CD4-positive, alpha-beta T cell (primary cell): Measurements from ENCODE around the gene PCYT1A. TPM values are rescaled to one million over a fixed set of nuclear protein-coding genes. Genes with fewer than 3 reads are reported as not detected.
A peak's percentile ranks its signal among the peaks of the same experiment; 100 is the strongest.
"Not testable (repeated sequence)": the region's sequence is repeated elsewhere in the genome, so short reads cannot be mapped to it uniquely, and the experiment has no call there.

Experiments
- ATAC-seq: fragments of 200-7000 bp; cut with Tn5 transposase; one replicate; pipeline ENCODE4 v1.10.0; 2022; ENCODE audit warnings: mild to moderate bottlenecking; ENCODE audit not compliant: poor library complexity
- CTCF ChIA-PET: fragments of 350-600 bp; sonication (Branson Sonifier 250); formaldehyde crosslinking; loops from one replicate; lab custom pipeline; 2021; ENCODE audit warnings: antibody characterized with exemption, inconsistent platforms; lab: Charles Lee
- POLR2A ChIA-PET: fragments of 350-600 bp; sonication (Branson Sonifier 250); formaldehyde crosslinking; loops from one replicate; lab custom pipeline; 2021; ENCODE audit warnings: antibody characterized with exemption, inconsistent platforms; lab: Charles Lee
- DNase-seq, 14 experiments: peaks; one replicate each; pipeline ENCODE4 v3.0.0-alpha.2; 2013 to 2020; ENCODE audit warnings: mixed read lengths in 2 of 14
- H3K27ac ChIP-seq, 2 donors: one replicate each; pipeline versions ENCODE4 v1.5.1 to v1.7.0; 2013; ENCODE audit warnings: low read length in 2 of 2, low read depth in 1 of 2, mild to moderate bottlenecking in 1 of 2
- H3K27me3 ChIP-seq, 2 experiments: 1 replicate in 1 of 2; 2 replicates in 1 of 2; pipeline versions ENCODE4 v1.6.1 to v1.7.0; 2013; ENCODE audit warnings: low read length in 2 of 2, control low read depth in 1 of 2, mild to moderate bottlenecking in 1 of 2, moderate library complexity in 1 of 2; ENCODE audit not compliant: insufficient read depth in 2 of 2, control insufficient read depth in 1 of 2
- H3K36me3 ChIP-seq: one replicate; pipeline ENCODE4 v1.6.1; 2013; ENCODE audit warnings: low read length, control low read depth; ENCODE audit not compliant: insufficient read depth
- H3K4me1 ChIP-seq: one replicate; pipeline ENCODE4 v1.6.1; 2013; ENCODE audit warnings: low read length, control low read depth; ENCODE audit not compliant: insufficient read depth
- H3K4me3 ChIP-seq: one replicate; pipeline ENCODE4 v1.5.1; 2013; ENCODE audit warnings: mild to moderate bottlenecking, low read length, moderate library complexity
- H3K9me3 ChIP-seq, 2 experiments: 1 replicate in 1 of 2; 2 replicates in 1 of 2; pipeline versions ENCODE4 v1.6.1 to v1.7.0; 2013; ENCODE audit warnings: low read length in 2 of 2, mild to moderate bottlenecking in 2 of 2, control low read depth in 1 of 2, moderate library complexity in 1 of 2; ENCODE audit not compliant: control insufficient read depth in 1 of 2, insufficient read depth in 1 of 2
- H3K27ac Mint-ChIP-seq: one replicate; pipeline ENCODE4 v1.8.0; 2020; ENCODE audit warnings: mixed read lengths
- H3K27me3 Mint-ChIP-seq: one replicate; pipeline ENCODE4 v1.8.0; 2021; ENCODE audit warnings: mixed read lengths
- H3K36me3 Mint-ChIP-seq: one replicate; pipeline ENCODE4 v1.8.0; 2021; ENCODE audit warnings: low read depth, mixed read lengths
- H3K4me1 Mint-ChIP-seq: one replicate; pipeline ENCODE4 v1.8.0; 2021; ENCODE audit warnings: low read depth, mixed read lengths
- H3K4me3 Mint-ChIP-seq: one replicate; pipeline ENCODE4 v1.8.0; 2020; ENCODE audit warnings: mild to moderate bottlenecking, mixed read lengths
- H3K9me3 Mint-ChIP-seq: one replicate; pipeline ENCODE4 v1.8.0; 2020; ENCODE audit warnings: mixed read lengths
- CTCF ChIP-seq: fragments of 200-600 bp; IDR thresholded peaks from one replicate; pipeline ENCODE4 v1.8.0; 2022; ENCODE audit warnings: antibody characterized with exemption, mild to moderate bottlenecking
- intact Hi-C, 2 experiments: fragments of 100-400 bp; cut with DNase I in 1 of 2; cut with micrococcal nuclease in 1 of 2; formaldehyde crosslinking; loops; one replicate each; pipeline versions ENCODE4 v1.15.1 to v1.9.0; 2023 to 2025; cut with DNase I, micrococcal nuclease
- total RNA-seq, 174 experiments: library from RNA in 2 of 174; stranded (reverse) in 2 of 174; gene quantifications; one replicate each; pipeline ENCODE4 v1.2.3 and lab custom pipeline; 2021 to 2026

Gene PCYT1A
- total RNA-seq, 2 experiments from 2014 or later, result 49.8 to 54.7 TPM

GRCh38 chr3:196186651-196187573, 100.6 kb downstream of the PCYT1A start:
- Mint-ChIP-seq H3K4me3 (peak overlapping the region; percentile 54), H3K27me3 (no peaks in the 10 kb centered on the region)
- intact Hi-C loops, result loop anchor here in 1 of 2 experiments (10.0 kb wide), 1 partner anchor 192 kb away; no protein-coding TSS in a partner anchor

GRCh38 chr3:196184881-196185280, 102.6 kb downstream of the PCYT1A start:
- Histone ChIP-seq H3K36me3 (no peaks in the 10 kb centered on the region), H3K4me3 (no peak overlapping the region), H3K4me1 (peaks cover 52% of the 10 kb centered on the region), H3K9me3 (no peaks in the 10 kb centered on the region), H3K27me3 (no peaks in the 10 kb centered on the region), H3K27ac (no peak overlapping the region)
- Mint-ChIP-seq H3K36me3 (no peaks in the 10 kb centered on the region), H3K27ac (no peak overlapping the region), H3K27me3 (no peaks in the 10 kb centered on the region), H3K4me1 (peaks cover 29% of the 10 kb centered on the region), H3K9me3 (no peaks in the 10 kb centered on the region), H3K4me3 (no peak overlapping the region)
- POLR2A ChIA-PET, result interaction anchor here (0.6 to 0.9 kb wide), 2 partner anchors 81 to 110 kb away, joined by 3 read pairs; no protein-coding TSS in a partner anchor
- CTCF ChIA-PET, result interaction anchor here (1.5 to 3.1 kb wide), 2 partner anchors 12 to 112 kb away, joined by 3 to 13 read pairs; no protein-coding TSS in a partner anchor
- TF ChIP-seq CTCF, result no peak
- DNase-seq (no peak), ATAC-seq (no peak)
- intact Hi-C loops, result loop anchor here in 1 of 2 experiments (10.0 kb wide), 1 partner anchor 190 kb away; no protein-coding TSS in a partner anchor

More at GRCh38 chr3:196186651-196187573, 100.6 kb downstream of the PCYT1A start:
- no peaks in the 10 kb centered on the region for H3K36me3 ChIP-seq
- ChIA-PET CTCF (interaction anchor here (0.6 to 3.1 kb wide), 4 partner anchors 7 to 112 kb away, joined by 3 to 13 read pairs (median 3); no protein-coding TSS in a partner anchor), POLR2A (interaction anchor here (1.0 to 1.6 kb wide), 3 partner anchors 10 to 106 kb away, joined by 3 to 7 read pairs (median 3); no protein-coding TSS in a partner anchor)
- no peaks in the 10 kb centered on the region for H3K9me3 ChIP-seq
- H3K27ac Mint-ChIP-seq, result peak overlapping the region; percentile 83
- peak overlapping the region; percentile 15 for H3K4me3 ChIP-seq
- peak overlapping the region in 1 of 2 donors; percentile 11 for H3K27ac ChIP-seq
- ATAC-seq, result peak; percentile 37
- DNase-seq, result peak in 6 of 14 experiments; percentile 10 to 62 (median 36)
- no peaks in the 10 kb centered on the region for H3K9me3 Mint-ChIP-seq
- H3K4me1 Mint-ChIP-seq, result peaks cover 18% of the 10 kb centered on the region
- H3K4me1 ChIP-seq, result peaks cover 39% of the 10 kb centered on the region
- H3K27me3 ChIP-seq, result no peaks in the 10 kb centered on the region
- no peaks in the 10 kb centered on the region for H3K36me3 Mint-ChIP-seq
- no peak for TF ChIP-seq CTCF

- H3K9me3 ChIP-seq, H3K27ac Mint-ChIP-seq, H3K36me3 ChIP-seq, H3K4me3 Mint-ChIP-seq, ATAC-seq, H3K27me3 ChIP-seq, DNase-seq, CTCF ChIA-PET, H3K4me3 ChIP-seq, H3K27me3 Mint-ChIP-seq, H3K9me3 Mint-ChIP-seq, H3K36me3 Mint-ChIP-seq, H3K27ac ChIP-seq: not testable (repeated sequence)
- H3K4me1 ChIP-seq, result peaks cover 60% of the 10 kb centered on the region
- intact Hi-C loops, result loop anchor here in 1 of 2 experiments (10.0 kb wide), 1 partner anchor 189 kb away; no protein-coding TSS in a partner anchor
- H3K4me1 Mint-ChIP-seq, result peaks cover 37% of the 10 kb centered on the region
- POLR2A ChIA-PET, result interaction anchor here (1.1 kb wide), 1 partner anchor 35 kb away, joined by 3 read pairs; no protein-coding TSS in a partner anchor
Measured at GRCh38 chr3:196184169-196184432, 103.4 kb downstream of the PCYT1A start.
